NCI-H1105 treated with DMSO at 0.1 percent for 48 hours (cell line): ENCODE data around the gene C8A.

Experiments used
- DNase-seq: peaks from one replicate; lab custom pipeline; 2025; lab: John Stamatoyannopoulos, UW

Gene C8A

GRCh38 chr1:56854521-56855099, at the start of gene C8A:
Gene C8A, plus strand, starts transcription at chr1:56854797. Its CDS starts 105 bp downstream, at chr1:56854902.
- no peak for DNase-seq

GRCh38 chr1:56806804-56807203, 47.8 kb upstream of the C8A start:
- no peak for DNase-seq

- DNase-seq, result peak; percentile 18
These were observed 46.2 kb upstream of the C8A start for GRCh38 chr1:56808410-56808809.

- no peak for DNase-seq
These were observed 43.3 kb upstream of the C8A start for GRCh38 chr1:56811331-56811730.

GRCh38 chr1:56814205-56814604, 40.4 kb upstream of the C8A start:
- DNase-seq, result no peak

- DNase-seq, result no peak
These were observed 38.3 kb upstream of the C8A start for GRCh38 chr1:56816264-56816663.

- no peak for DNase-seq
These were observed 37.7 kb upstream of the C8A start for GRCh38 chr1:56816909-56817308.

GRCh38 chr1:56817716-56818463, 36.7 kb upstream of the C8A start:
- no peak for DNase-seq

GRCh38 chr1:56819387-56819899, 35.2 kb upstream of the C8A start, which contains the start of gene FYB2:
Gene FYB2, minus strand, starts transcription at chr1:56819404. Its CDS starts 114 bp downstream, at chr1:56819290.
- DNase-seq, result no peak

GRCh38 chr1:56820755-56821461, 33.7 kb upstream of the C8A start:
- peak; percentile 55 for DNase-seq

- DNase-seq, result no peak
These were observed 33.2 kb upstream of the C8A start for GRCh38 chr1:56821462-56821797.

- no peak for DNase-seq
These were observed 30.3 kb upstream of the C8A start for GRCh38 chr1:56824271-56824670.

GRCh38 chr1:56824938-56825337, 29.7 kb upstream of the C8A start:
- DNase-seq, result no peak

- no peak for DNase-seq
These were observed 29.2 kb upstream of the C8A start for GRCh38 chr1:56825436-56825835.

GRCh38 chr1:56827711-56828110, 26.9 kb upstream of the C8A start:
- no peak for DNase-seq

GRCh38 chr1:56830052-56830451, 24.5 kb upstream of the C8A start:
- DNase-seq, result no peak

- DNase-seq, result peak; percentile 61
These were observed 22.5 kb upstream of the C8A start for GRCh38 chr1:56831871-56832693.

GRCh38 chr1:56833088-56833487, 21.5 kb upstream of the C8A start:
- DNase-seq, result no peak

GRCh38 chr1:56834137-56834900, 20.3 kb upstream of the C8A start:
- no peak for DNase-seq

- DNase-seq, result no peak
These were observed 18.9 kb upstream of the C8A start for GRCh38 chr1:56835657-56836056.

GRCh38 chr1:56836359-56836758, 18.2 kb upstream of the C8A start:
- DNase-seq, result no peak
